Mesendoderm (in vitro differentiated cells): ENCODE results near the gene RIC8B.

Source experiments
- DNase-seq: peaks from one replicate; pipeline ENCODE4 v3.0.0; 2013
- H2AK5ac ChIP-seq: 2 replicates; pipeline ENCODE4 v1.6.1; 2013; ENCODE audit warnings: low read length, inconsistent platforms
- H2BK120ac ChIP-seq: 2 replicates; pipeline ENCODE4 v1.6.1; 2013; ENCODE audit warnings: low read depth, mild to moderate bottlenecking, low read length, moderate library complexity, mixed read lengths
- H2BK15ac ChIP-seq: replicated peaks from 2 replicates; pipeline ENCODE4 v1.6.1; 2013; ENCODE audit warnings: low read depth, mild to moderate bottlenecking, moderate library complexity
- H2BK5ac ChIP-seq: 2 replicates; pipeline ENCODE4 v1.6.1; 2013; ENCODE audit warnings: low read length, inconsistent platforms
- H3K18ac ChIP-seq: 2 replicates; pipeline ENCODE4 v1.6.1; 2013; ENCODE audit warnings: mild to moderate bottlenecking, low read length, mixed read lengths
- H3K23ac ChIP-seq: one replicate; pipeline ENCODE4 v1.6.1; 2013; ENCODE audit warnings: low read length
- H3K27ac ChIP-seq: 2 replicates; pipeline ENCODE4 v1.5.1; 2013; ENCODE audit warnings: low read depth, mild to moderate bottlenecking, inconsistent platforms, low read length, moderate library complexity
- H3K27me3 ChIP-seq: 2 replicates; pipeline ENCODE4 v1.6.1; 2013; ENCODE audit warnings: low read length, control low read depth, mild to moderate bottlenecking, inconsistent platforms; ENCODE audit not compliant: insufficient read depth, poor library complexity
- H3K36me3 ChIP-seq: 2 replicates; pipeline ENCODE4 v1.6.1; 2013; ENCODE audit warnings: low read length, inconsistent platforms; ENCODE audit not compliant: control insufficient read depth, insufficient read depth
- H3K4ac ChIP-seq: one replicate; pipeline ENCODE4 v1.6.1; 2013; ENCODE audit warnings: low read depth, mild to moderate bottlenecking, low read length, moderate library complexity
- H3K4me1 ChIP-seq: 2 replicates; pipeline ENCODE4 v1.6.1; 2013; ENCODE audit warnings: low read depth, low read length, inconsistent platforms; ENCODE audit not compliant: control insufficient read depth
- H3K4me2 ChIP-seq: 2 replicates; pipeline ENCODE4 v1.6.1; 2013; ENCODE audit warnings: low read length
- H3K4me3 ChIP-seq: 2 replicates; pipeline ENCODE4 v1.5.1; 2013; ENCODE audit warnings: mild to moderate bottlenecking, low read length
- H3K56ac ChIP-seq: one replicate; pipeline ENCODE4 v1.6.1; 2013; ENCODE audit warnings: low read length
- H3K79me1 ChIP-seq: 2 replicates; pipeline ENCODE4 v1.6.1; 2013; ENCODE audit warnings: low read length, inconsistent platforms
- H3K79me2 ChIP-seq: 2 replicates; pipeline ENCODE4 v1.6.1; 2013; ENCODE audit warnings: mild to moderate bottlenecking, low read length; ENCODE audit not compliant: control insufficient read depth, insufficient read depth
- H3K9ac ChIP-seq: 2 replicates; pipeline ENCODE4 v1.6.1; 2013; ENCODE audit warnings: low read length, inconsistent platforms
- H4K5ac ChIP-seq: one replicate; pipeline ENCODE4 v1.6.1; 2013; ENCODE audit warnings: low read length
- H4K8ac ChIP-seq: one replicate; pipeline ENCODE4 v1.6.1; 2013; ENCODE audit warnings: low read depth, mild to moderate bottlenecking, control low read depth, low read length, moderate library complexity
- WGBS: extraction: QIAGEN DNeasy Blood & Tissue Kit; methylation state at CpG from one replicate; pipeline ENCODE4 v1.1.7; 2013; ENCODE audit warnings: low lambda C conversion rate, missing lambda C conversion rate; ENCODE audit not compliant: insufficient coverage; ENCODE audit errors: extremely low coverage; 5-methylcytosine and 5-hydroxymethylcytosine counted together

RIC8B gene

DNA sequence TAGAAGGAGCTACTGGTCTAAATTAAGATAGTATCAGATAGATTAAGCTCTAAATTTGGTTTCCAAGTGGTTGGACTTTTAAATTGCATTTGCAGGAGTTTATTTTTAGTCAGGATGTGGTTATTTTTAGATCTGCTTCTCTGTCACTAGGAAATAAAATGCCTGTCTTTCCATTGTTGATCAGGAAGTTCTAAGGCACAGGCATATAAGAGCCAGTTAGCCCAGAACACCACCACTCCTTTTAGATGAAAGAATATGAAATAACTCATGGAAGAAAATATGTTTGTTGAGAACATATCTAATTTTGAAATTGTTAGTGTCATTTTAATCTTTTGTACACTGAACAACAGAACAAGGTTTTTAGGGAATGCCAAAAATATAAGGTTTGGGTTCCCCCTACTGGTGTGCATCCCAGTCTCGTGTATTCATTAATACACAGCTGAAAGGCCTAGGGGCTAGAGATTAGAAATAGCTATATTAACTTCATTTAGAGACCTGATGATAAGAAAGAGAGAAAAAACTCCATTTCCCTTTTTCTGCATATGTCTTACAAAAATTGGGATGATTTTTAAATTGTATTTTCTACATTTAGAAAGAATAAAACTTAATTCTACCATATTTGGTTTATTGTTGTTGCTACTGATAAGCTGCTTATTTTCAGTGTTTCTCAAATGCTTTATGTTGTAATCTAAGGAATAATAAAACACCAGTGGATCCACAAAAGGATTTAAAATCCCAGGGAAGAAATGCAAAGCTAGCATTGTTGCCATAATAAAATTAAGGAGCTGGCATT lies 67.2 kb downstream of the RIC8B start:
- Histone ChIP-seq H3K4me1 (peaks cover 5% of the 10 kb centered on the region), H3K4ac (no peak overlapping the region), H3K79me1 (no peaks in the 10 kb centered on the region), H4K8ac (no peak overlapping the region), H2BK120ac (no peak overlapping the region), H2BK15ac (no peak overlapping the region), H3K23ac (no peak overlapping the region), H3K36me3 (no peaks in the 10 kb centered on the region), H3K9ac (no peak overlapping the region), H4K5ac (no peak overlapping the region), H3K4me2 (no peak overlapping the region), H3K27ac (no peak overlapping the region), H3K27me3 (no peaks in the 10 kb centered on the region), H3K4me3 (no peak overlapping the region), H2BK5ac (no peak overlapping the region), H3K56ac (no peak overlapping the region), H3K18ac (no peak overlapping the region), H3K79me2 (no peaks in the 10 kb centered on the region), H2AK5ac (no peak overlapping the region)
- no CpG with 5 or more reads among the region's 1 CpG for WGBS
- DNase-seq, result peak; percentile 43

DNA sequence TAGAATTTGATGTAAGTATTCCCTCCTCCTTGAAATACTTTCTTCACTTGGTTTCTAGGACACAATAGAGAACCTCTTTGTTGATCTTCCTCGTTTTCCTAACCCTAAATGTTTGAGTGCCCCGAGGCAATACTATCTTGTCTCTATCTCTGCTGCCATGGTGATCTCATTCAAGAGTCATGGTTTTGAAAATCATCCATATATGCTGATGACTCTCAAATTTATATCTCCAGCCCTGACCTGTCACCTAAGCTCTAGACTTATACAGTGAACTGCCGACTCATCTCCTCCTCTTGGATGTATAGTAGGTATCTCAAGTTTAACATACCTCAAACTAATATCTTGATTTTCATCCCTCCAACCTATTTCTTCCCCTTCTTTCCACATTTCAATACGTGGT lies 71.4 kb downstream of the RIC8B start:
- H3K27me3 ChIP-seq, result no peaks in the 10 kb centered on the region
- H2AK5ac ChIP-seq, result no peak overlapping the region

GRCh38 chr12:106847861-106848260 lies 73.4 kb downstream of the RIC8B start:
- H3K36me3 ChIP-seq, result no peaks in the 10 kb centered on the region
- no peak overlapping the region for H4K8ac ChIP-seq
- no peak overlapping the region for H3K27ac ChIP-seq
- H2BK5ac ChIP-seq, result no peak overlapping the region
- H3K79me1 ChIP-seq, result no peaks in the 10 kb centered on the region
- H3K4me1 ChIP-seq, result no peaks in the 10 kb centered on the region
- H3K56ac ChIP-seq, result no peak overlapping the region
- no peak overlapping the region for H3K9ac ChIP-seq
- no peak overlapping the region for H2AK5ac ChIP-seq
- H4K5ac ChIP-seq, result no peak overlapping the region
- no peaks in the 10 kb centered on the region for H3K27me3 ChIP-seq
- no peak for DNase-seq
- no peak overlapping the region for H3K18ac ChIP-seq
- H3K4me3 ChIP-seq, result no peak overlapping the region
- no peak overlapping the region for H2BK120ac ChIP-seq
- H2BK15ac ChIP-seq, result no peak overlapping the region
- H3K4ac ChIP-seq, result no peak overlapping the region
- H3K4me2 ChIP-seq, result no peak overlapping the region
- no peaks in the 10 kb centered on the region for H3K79me2 ChIP-seq
- no peak overlapping the region for H3K23ac ChIP-seq
- no CpG with 5 or more reads among the region's 2 CpGs for WGBS

More for the DNA sequence above, 71.4 kb downstream of the RIC8B start:
- no peak overlapping the region for H3K56ac ChIP-seq
- no peak overlapping the region for H3K4me3 ChIP-seq
- H3K36me3 ChIP-seq, result no peaks in the 10 kb centered on the region
- no peak overlapping the region for H4K5ac ChIP-seq
- no peaks in the 10 kb centered on the region for H3K79me2 ChIP-seq
- H3K27ac ChIP-seq, result no peak overlapping the region
- 100% methylated on average over 1 of the region's 4 CpGs for WGBS
- no peak overlapping the region for H2BK5ac ChIP-seq
- H3K4me2 ChIP-seq, result no peak overlapping the region
- peak; percentile 38 for DNase-seq
- H3K4me1 ChIP-seq, result no peaks in the 10 kb centered on the region
- H2BK120ac ChIP-seq, result no peak overlapping the region
- H3K23ac ChIP-seq, result no peak overlapping the region
- H3K9ac ChIP-seq, result no peak overlapping the region
- H4K8ac ChIP-seq, result no peak overlapping the region
- no peak overlapping the region for H2BK15ac ChIP-seq
- no peak overlapping the region for H3K4ac ChIP-seq
- H3K18ac ChIP-seq, result no peak overlapping the region
- no peaks in the 10 kb centered on the region for H3K79me1 ChIP-seq

GRCh38 chr12:106851306-106851705 lies 76.8 kb downstream of the RIC8B start:
- Histone ChIP-seq H3K79me2 (no peaks in the 10 kb centered on the region), H3K36me3 (no peaks in the 10 kb centered on the region), H3K4me1 (no peaks in the 10 kb centered on the region), H2AK5ac (no peak overlapping the region), H2BK5ac (no peak overlapping the region), H4K5ac (no peak overlapping the region), H4K8ac (no peak overlapping the region), H3K23ac (no peak overlapping the region), H3K79me1 (no peaks in the 10 kb centered on the region), H3K18ac (no peak overlapping the region), H3K4me3 (no peak overlapping the region), H3K4me2 (no peak overlapping the region), H2BK120ac (no peak overlapping the region), H3K56ac (no peak overlapping the region), H3K27me3 (no peaks in the 10 kb centered on the region), H3K9ac (no peak overlapping the region), H3K27ac (no peak overlapping the region), H3K4ac (no peak overlapping the region), H2BK15ac (no peak overlapping the region)
- no CpG with 5 or more reads among the region's 5 CpGs for WGBS
- DNase-seq, result no peak

DNA sequence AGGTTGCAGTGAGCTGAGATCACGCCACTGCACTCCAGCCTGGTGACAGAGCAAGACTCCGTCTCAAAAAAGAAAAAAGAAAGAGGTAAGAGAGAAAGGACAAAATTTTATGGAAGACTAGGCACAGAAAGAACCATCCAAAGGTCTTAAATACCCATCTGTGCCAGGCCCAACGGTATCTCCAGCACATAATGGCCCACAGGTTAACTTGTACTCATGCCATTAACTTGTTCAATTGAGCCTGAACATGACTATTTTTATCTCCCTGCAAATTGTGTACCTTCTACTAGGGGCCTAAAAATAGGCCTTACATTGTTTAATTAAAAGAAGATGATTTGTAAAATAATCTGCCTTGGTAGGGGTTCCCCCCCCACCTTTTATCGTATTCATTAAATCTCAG lies 80.2 kb downstream of the RIC8B start:
- no CpG with 5 or more reads among the region's 4 CpGs for WGBS
- H3K27ac ChIP-seq, result no peak overlapping the region
- no peaks in the 10 kb centered on the region for H3K27me3 ChIP-seq
- no peak overlapping the region for H3K4me3 ChIP-seq
- no peak overlapping the region for H3K4ac ChIP-seq
- no peak overlapping the region for H2AK5ac ChIP-seq
- no peak overlapping the region for H2BK5ac ChIP-seq
- no peak overlapping the region for H3K4me2 ChIP-seq
- no peaks in the 10 kb centered on the region for H3K36me3 ChIP-seq
- no peaks in the 10 kb centered on the region for H3K4me1 ChIP-seq
- no peak overlapping the region for H3K9ac ChIP-seq
- no peak overlapping the region for H2BK15ac ChIP-seq
- no peak overlapping the region for H3K23ac ChIP-seq
- no peak overlapping the region for H4K8ac ChIP-seq
- H3K79me2 ChIP-seq, result no peaks in the 10 kb centered on the region
- no peak overlapping the region for H3K56ac ChIP-seq
- no peak for DNase-seq
- no peak overlapping the region for H3K18ac ChIP-seq
- H2BK120ac ChIP-seq, result no peak overlapping the region
- H4K5ac ChIP-seq, result no peak overlapping the region
- H3K79me1 ChIP-seq, result no peaks in the 10 kb centered on the region
